Natural killer cell (primary cell): ENCODE results near the gene IL20. TPM values are rescaled to one million over a fixed set of nuclear protein-coding genes. Genes with fewer than 3 reads are reported as not detected.

ENCODE experiments used
- ATAC-seq, 3 donors: fragments of 150-1000 bp in 2 of 3; fragments of 200-7000 bp in 1 of 3; cut with Tn5 transposase; 1 replicate in 1 of 3; 2 replicates in 2 of 3; pipeline ENCODE4 v1.10.0; 2021; ENCODE audit warnings: mild to moderate bottlenecking in 2 of 3, moderate library complexity in 2 of 3
- DNase-seq, 2 donors: peaks; one replicate each; pipeline versions ENCODE4 v3.0.0 to v3.0.0-alpha.2; 2013 to 2021; ENCODE audit warnings: mixed read lengths in 1 of 2
- H3K27ac ChIP-seq: one replicate; pipeline ENCODE4 v1.5.1; 2013; ENCODE audit warnings: mild to moderate bottlenecking, low read length
- H3K27me3 ChIP-seq: one replicate; pipeline ENCODE4 v1.6.1; 2013; ENCODE audit warnings: low read length; ENCODE audit not compliant: control insufficient read depth, insufficient read depth
- H3K36me3 ChIP-seq: one replicate; pipeline ENCODE4 v1.6.1; 2013; ENCODE audit warnings: low read length; ENCODE audit not compliant: control insufficient read depth, insufficient read depth
- H3K4me1 ChIP-seq: one replicate; pipeline ENCODE4 v1.6.1; 2013; ENCODE audit warnings: low read length; ENCODE audit not compliant: control insufficient read depth, insufficient read depth
- H3K4me3 ChIP-seq: one replicate; pipeline ENCODE4 v1.5.1; 2013; ENCODE audit warnings: low read length
- H3K9me3 ChIP-seq: one replicate; pipeline ENCODE4 v1.6.1; 2013; ENCODE audit warnings: low read length; ENCODE audit not compliant: control insufficient read depth, insufficient read depth
- H3K27ac Mint-ChIP-seq, 2 donors: one replicate each; pipeline ENCODE4 v1.8.0; 2022; ENCODE audit warnings: mild to moderate bottlenecking in 2 of 2, mixed read lengths in 2 of 2, moderate library complexity in 1 of 2
- H3K27me3 Mint-ChIP-seq, 2 donors: one replicate each; pipeline ENCODE4 v1.8.0; 2022; ENCODE audit warnings: low read depth in 2 of 2, mixed read lengths in 2 of 2
- H3K36me3 Mint-ChIP-seq: one replicate; pipeline ENCODE4 v1.8.0; 2022; ENCODE audit warnings: mixed read lengths
- H3K4me1 Mint-ChIP-seq, 2 donors: one replicate each; pipeline ENCODE4 v1.8.0; 2022; ENCODE audit warnings: mixed read lengths in 2 of 2
- H3K4me3 Mint-ChIP-seq: one replicate; pipeline ENCODE4 v1.8.0; 2022; ENCODE audit warnings: mild to moderate bottlenecking, moderate library complexity, mixed read lengths
- H3K9me3 Mint-ChIP-seq, 2 donors: one replicate each; pipeline ENCODE4 v1.8.0; 2022; ENCODE audit warnings: mixed read lengths in 2 of 2
- CTCF ChIP-seq: fragments of 200-600 bp; IDR thresholded peaks from one replicate; pipeline ENCODE4 v1.8.0; 2022; ENCODE audit warnings: antibody characterized with exemption
- WGBS: methylation state at CpG from one replicate; pipeline ENCODE4 v1.1.7; 2013; ENCODE audit warnings: missing lambda C conversion rate; ENCODE audit not compliant: insufficient coverage; 5-methylcytosine and 5-hydroxymethylcytosine counted together
- intact Hi-C: fragments of 100-400 bp; cut with micrococcal nuclease; formaldehyde crosslinking; loops from one replicate; pipeline ENCODE4 v1.14.2; 2022
- total RNA-seq, 4 donors: library from RNA; stranded (reverse); fragments of 120-200 nt in 1 of 4; gene quantifications; one replicate each; pipeline versions ENCODE4 v1.2.3 to v1.2.4, GENCODE V29; 2013 to 2022

Gene IL20
- total RNA-seq, 3 donors from 2014 or later (not counting 1 experiment from before 2014, with no cell fraction given), result not detected

GRCh38 chr1:206823727-206824126 lies 41.7 kb upstream of the IL20 start:
- no peaks in the 10 kb centered on the region for H3K36me3 Mint-ChIP-seq
- ATAC-seq, result no peak
- Histone ChIP-seq H3K27ac (no peak overlapping the region), H3K9me3 (no peaks in the 10 kb centered on the region), H3K4me1 (peaks cover 11% of the 10 kb centered on the region), H3K27me3 (no peaks in the 10 kb centered on the region), H3K36me3 (no peaks in the 10 kb centered on the region), H3K4me3 (no peak overlapping the region)
- intact Hi-C loops, result no loop called here
- no peaks in the 10 kb centered on the region for H3K9me3 Mint-ChIP-seq
- H3K4me3 Mint-ChIP-seq, result no peak overlapping the region
- no peak for DNase-seq
- peaks cover 0 to 11% of the 10 kb centered on the region in 2 donors for H3K4me1 Mint-ChIP-seq
- no peak overlapping the region for H3K27ac Mint-ChIP-seq
- TF ChIP-seq CTCF, result no peak
- H3K27me3 Mint-ChIP-seq, result peaks cover 0 to 8% of the 10 kb centered on the region in 2 donors
- WGBS, result 95% methylated on average over 5 of the region's 5 CpGs

- Mint-ChIP-seq H3K36me3 (no peaks in the 10 kb centered on the region), H3K9me3 (no peaks in the 10 kb centered on the region), H3K27me3 (peaks cover 0 to 12% of the 10 kb centered on the region in 2 donors), H3K27ac (no peak overlapping the region), H3K4me1 (peaks cover 6 to 17% of the 10 kb centered on the region in 2 donors), H3K4me3 (no peak overlapping the region)
- H3K27me3 ChIP-seq, result no peaks in the 10 kb centered on the region
- DNase-seq (no peak), ATAC-seq (no peak)
- H3K4me3 ChIP-seq, result no peak overlapping the region
- no peaks in the 10 kb centered on the region for H3K9me3 ChIP-seq
- H3K27ac ChIP-seq, result no peak overlapping the region
- intact Hi-C loops, result no loop called here
- 63% methylated on average over 2 of the region's 3 CpGs for WGBS
- no peaks in the 10 kb centered on the region for H3K36me3 ChIP-seq
- H3K4me1 ChIP-seq, result peaks cover 17% of the 10 kb centered on the region
- TF ChIP-seq CTCF, result no peak
Measured at GRCh38 chr1:206824331-206824730, 41.1 kb upstream of the IL20 start.

GRCh38 chr1:206826394-206826793 lies 39.0 kb upstream of the IL20 start:
- Histone ChIP-seq H3K4me3 (no peak overlapping the region), H3K4me1 (peaks cover 30% of the 10 kb centered on the region), H3K27me3 (no peaks in the 10 kb centered on the region), H3K36me3 (no peaks in the 10 kb centered on the region), H3K9me3 (no peaks in the 10 kb centered on the region), H3K27ac (no peak overlapping the region)
- Mint-ChIP-seq H3K27ac (peak overlapping the region in 1 of 2 donors; percentile 13), H3K4me1 (peaks cover 16 to 26% of the 10 kb centered on the region in 2 donors), H3K9me3 (no peaks in the 10 kb centered on the region), H3K27me3 (peaks cover 0 to 9% of the 10 kb centered on the region in 2 donors), H3K4me3 (no peak overlapping the region), H3K36me3 (no peaks in the 10 kb centered on the region)
- DNase-seq (no peak), ATAC-seq (no peak)
- 69% methylated on average over 4 of the region's 4 CpGs for WGBS
- TF ChIP-seq CTCF, result no peak
- intact Hi-C loops, result no loop called here

- Mint-ChIP-seq H3K9me3 (no peaks in the 10 kb centered on the region), H3K4me3 (no peak overlapping the region), H3K36me3 (no peaks in the 10 kb centered on the region), H3K4me1 (peaks cover 25 to 36% of the 10 kb centered on the region in 2 donors), H3K27me3 (peaks cover 0 to 9% of the 10 kb centered on the region in 2 donors), H3K27ac (no peak overlapping the region)
- WGBS, result 92% methylated on average over 1 of the region's 1 CpG
- H3K36me3 ChIP-seq, result no peaks in the 10 kb centered on the region
- H3K4me1 ChIP-seq, result peaks cover 45% of the 10 kb centered on the region
- no peak for ATAC-seq
- no peak for TF ChIP-seq CTCF
- no peaks in the 10 kb centered on the region for H3K9me3 ChIP-seq
- no peak overlapping the region for H3K27ac ChIP-seq
- H3K27me3 ChIP-seq, result no peaks in the 10 kb centered on the region
- H3K4me3 ChIP-seq, result no peak overlapping the region
- no peak for DNase-seq
- intact Hi-C loops, result no loop called here
Measured at GRCh38 chr1:206828061-206828460, 37.4 kb upstream of the IL20 start.
